Osteoblast (primary cell): Measurements from ENCODE around the gene DMRTB1. TPM values are rescaled to one million over a fixed set of nuclear protein-coding genes. Genes with fewer than 3 reads are reported as not detected.

Experiments
- DNase-seq: peaks from one replicate; pipeline ENCODE4 v3.0.0; 2011; ENCODE audit warnings: low spot score, mixed read lengths; ENCODE audit not compliant: insufficient read length; ENCODE audit errors: missing footprints
- H2AFZ ChIP-seq: 2 replicates; pipeline ENCODE4 v1.6.0; 2011; ENCODE audit warnings: mild to moderate bottlenecking, low read length
- H3K27ac ChIP-seq: 2 replicates; pipeline ENCODE4 v1.5.1; 2011; ENCODE audit warnings: mild to moderate bottlenecking, low read depth, low read length, moderate library complexity
- H3K27me3 ChIP-seq: 2 replicates; pipeline ENCODE4 v1.6.0; 2012; ENCODE audit warnings: mild to moderate bottlenecking, control low read depth, inconsistent platforms, low read length, moderate library complexity; ENCODE audit not compliant: insufficient read depth
- H3K36me3 ChIP-seq: 2 replicates; pipeline ENCODE4 v1.5.1; 2011; ENCODE audit warnings: mild to moderate bottlenecking, low read length, control low read depth, moderate library complexity; ENCODE audit not compliant: insufficient read depth
- H3K4me1 ChIP-seq: 2 replicates; pipeline ENCODE4 v1.5.1; 2011; ENCODE audit warnings: mild to moderate bottlenecking, low read length, control low read depth, moderate library complexity; ENCODE audit not compliant: insufficient read depth
- H3K4me2 ChIP-seq: 2 replicates; pipeline ENCODE4 v1.6.0; 2011; ENCODE audit warnings: mild to moderate bottlenecking, low read length; ENCODE audit not compliant: insufficient read depth
- H3K4me3 ChIP-seq: fragments of 200-600 bp; sonication (generic); 3 replicates; pipeline ENCODE4 v1.5.1; 2012; ENCODE audit warnings: mild to moderate bottlenecking, low read length, inconsistent platforms; ENCODE audit not compliant: insufficient read depth
- H3K79me2 ChIP-seq: 2 replicates; pipeline ENCODE4 v1.6.0; 2012; ENCODE audit warnings: mild to moderate bottlenecking, low read length, control low read depth, inconsistent platforms; ENCODE audit not compliant: insufficient read depth
- H3K9me3 ChIP-seq: 2 replicates; pipeline ENCODE4 v1.5.1; 2011; ENCODE audit warnings: low read depth, low read length, control low read depth
- H4K20me1 ChIP-seq: 2 replicates; pipeline ENCODE4 v1.6.0; 2012; ENCODE audit warnings: mild to moderate bottlenecking, low read length, control low read depth; ENCODE audit not compliant: insufficient read depth
- CTCF ChIP-seq: IDR thresholded peaks from 2 replicates; pipeline ENCODE4 v1.5.1; 2011; ENCODE audit warnings: mild to moderate bottlenecking, low read depth, low read length, moderate library complexity; ENCODE audit errors: extremely low read depth
- total RNA-seq: library from RNA; depleted of rRNA; stranded (reverse); fragments of >200 nt; gene quantifications from 2 replicates; pipeline ENCODE4 v1.2.3, GENCODE V29; 2012

DMRTB1 gene
- total RNA-seq, 1 donor: not detected

GRCh38 chr1:53508056-53508990, 49.1 kb downstream of the DMRTB1 start:
- no peaks in the 10 kb centered on the region for H3K79me2 ChIP-seq
- peak; percentile 74 for DNase-seq
- peaks cover 3% of the 10 kb centered on the region for H4K20me1 ChIP-seq

GRCh38 chr1:53508991-53509666, 49.9 kb downstream of the DMRTB1 start:
- no peaks in the 10 kb centered on the region for H3K79me2 ChIP-seq
- no peaks in the 10 kb centered on the region for H3K36me3 ChIP-seq
- H3K9me3 ChIP-seq: no peaks in the 10 kb centered on the region
- no peak overlapping the region for H2AFZ ChIP-seq
- no peak overlapping the region for H3K27ac ChIP-seq
- no peak overlapping the region for H3K4me3 ChIP-seq
- no peak overlapping the region for H3K4me2 ChIP-seq
- no peak for TF ChIP-seq CTCF
- H4K20me1 ChIP-seq: peaks cover 3% of the 10 kb centered on the region
- H3K27me3 ChIP-seq: peaks cover 4% of the 10 kb centered on the region
- peak; percentile 93 for DNase-seq
- H3K4me1 ChIP-seq: peaks cover 20% of the 10 kb centered on the region

More at GRCh38 chr1:53508056-53508990, 49.1 kb downstream of the DMRTB1 start:
- H3K4me1 ChIP-seq: peaks cover 20% of the 10 kb centered on the region
- peaks cover 4% of the 10 kb centered on the region for H3K27me3 ChIP-seq
- no peak overlapping the region for H3K4me3 ChIP-seq
- H3K9me3 ChIP-seq: no peaks in the 10 kb centered on the region
- no peaks in the 10 kb centered on the region for H3K36me3 ChIP-seq
- no peak overlapping the region for H2AFZ ChIP-seq
- H3K4me2 ChIP-seq: no peak overlapping the region
- TF ChIP-seq CTCF: no peak
- no peak overlapping the region for H3K27ac ChIP-seq

GRCh38 chr1:53509775-53510174, 50.6 kb downstream of the DMRTB1 start:
- TF ChIP-seq CTCF: no peak
- no peak overlapping the region for H3K4me3 ChIP-seq
- peaks cover 4% of the 10 kb centered on the region for H3K27me3 ChIP-seq
- H3K79me2 ChIP-seq: no peaks in the 10 kb centered on the region
- H3K36me3 ChIP-seq: no peaks in the 10 kb centered on the region
- H3K27ac ChIP-seq: no peak overlapping the region
- no peak for DNase-seq
- H3K4me2 ChIP-seq: no peak overlapping the region
- H2AFZ ChIP-seq: no peak overlapping the region
- peaks cover 3% of the 10 kb centered on the region for H4K20me1 ChIP-seq
- peaks cover 20% of the 10 kb centered on the region for H3K4me1 ChIP-seq
- no peaks in the 10 kb centered on the region for H3K9me3 ChIP-seq

GRCh38 chr1:53510215-53510614, 51.0 kb downstream of the DMRTB1 start:
- no peaks in the 10 kb centered on the region for H3K36me3 ChIP-seq
- peaks cover 20% of the 10 kb centered on the region for H3K4me1 ChIP-seq
- H3K4me2 ChIP-seq: no peak overlapping the region
- peaks cover 4% of the 10 kb centered on the region for H3K27me3 ChIP-seq
- no peak overlapping the region for H3K4me3 ChIP-seq
- H4K20me1 ChIP-seq: peaks cover 3% of the 10 kb centered on the region
- DNase-seq: no peak
- H3K27ac ChIP-seq: no peak overlapping the region
- H3K79me2 ChIP-seq: no peaks in the 10 kb centered on the region
- H2AFZ ChIP-seq: no peak overlapping the region
- no peaks in the 10 kb centered on the region for H3K9me3 ChIP-seq
- TF ChIP-seq CTCF: no peak
